Activated naive CD4-positive, alpha-beta T cell treated with Interleukin-2 at 50 U/mL for 16 hours (primary cell): ENCODE data around the gene FUBP1.
"Not testable (repeated sequence)": the region's sequence is repeated elsewhere in the genome, so short reads cannot be mapped to it uniquely, and the experiment has no call there.

Experiments
- DNase-seq: peaks from one replicate; pipeline ENCODE4 v3.0.0-alpha.2; 2020

FUBP1 gene

GRCh38 chr1:77940921-77941570 lies 37.8 kb downstream of the FUBP1 start:
- DNase-seq: no peak

DNA sequence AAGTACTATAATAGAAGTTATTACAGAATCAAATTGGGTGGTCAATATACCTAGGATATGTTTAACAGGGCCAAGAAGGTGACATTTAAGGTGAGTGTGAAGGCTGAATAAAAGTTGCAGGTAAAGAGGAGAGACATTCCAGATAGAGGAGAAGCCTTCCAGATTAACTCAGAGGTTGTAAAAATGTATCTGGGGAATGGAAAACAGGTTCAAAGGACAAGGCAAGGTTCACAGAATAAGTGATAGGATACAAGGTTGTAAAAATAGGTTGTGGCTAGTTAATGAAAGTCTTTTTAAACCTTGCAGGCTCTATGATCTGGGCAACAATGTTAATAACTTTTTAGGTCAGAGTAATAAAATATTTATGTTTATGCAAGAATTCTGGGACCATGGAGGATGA lies 40.2 kb downstream of the FUBP1 start:
- DNase-seq: no peak

DNA sequence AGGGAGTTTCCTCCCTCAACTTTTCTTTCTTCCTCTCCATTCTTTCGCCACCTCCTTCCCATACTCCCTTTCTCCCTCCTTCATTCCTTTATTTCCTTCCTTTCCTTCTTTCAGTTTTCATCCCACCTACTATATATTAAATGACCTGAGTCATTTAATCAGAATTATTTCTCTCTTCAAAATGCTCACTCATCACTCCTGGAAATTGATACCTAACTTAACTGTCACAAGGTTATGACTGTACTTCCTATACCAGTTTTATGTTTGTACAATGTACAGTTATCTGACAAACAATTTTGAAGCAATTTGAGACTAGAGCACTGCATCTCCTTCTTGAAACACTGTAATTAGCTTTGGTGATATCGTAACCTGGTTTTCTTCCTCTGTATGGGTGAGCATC lies 49.1 kb downstream of the FUBP1 start:
- DNase-seq: no peak

- DNase-seq: no peak
Observed at GRCh38 chr1:77927414-77927813, 51.5 kb downstream of the FUBP1 start.

DNA sequence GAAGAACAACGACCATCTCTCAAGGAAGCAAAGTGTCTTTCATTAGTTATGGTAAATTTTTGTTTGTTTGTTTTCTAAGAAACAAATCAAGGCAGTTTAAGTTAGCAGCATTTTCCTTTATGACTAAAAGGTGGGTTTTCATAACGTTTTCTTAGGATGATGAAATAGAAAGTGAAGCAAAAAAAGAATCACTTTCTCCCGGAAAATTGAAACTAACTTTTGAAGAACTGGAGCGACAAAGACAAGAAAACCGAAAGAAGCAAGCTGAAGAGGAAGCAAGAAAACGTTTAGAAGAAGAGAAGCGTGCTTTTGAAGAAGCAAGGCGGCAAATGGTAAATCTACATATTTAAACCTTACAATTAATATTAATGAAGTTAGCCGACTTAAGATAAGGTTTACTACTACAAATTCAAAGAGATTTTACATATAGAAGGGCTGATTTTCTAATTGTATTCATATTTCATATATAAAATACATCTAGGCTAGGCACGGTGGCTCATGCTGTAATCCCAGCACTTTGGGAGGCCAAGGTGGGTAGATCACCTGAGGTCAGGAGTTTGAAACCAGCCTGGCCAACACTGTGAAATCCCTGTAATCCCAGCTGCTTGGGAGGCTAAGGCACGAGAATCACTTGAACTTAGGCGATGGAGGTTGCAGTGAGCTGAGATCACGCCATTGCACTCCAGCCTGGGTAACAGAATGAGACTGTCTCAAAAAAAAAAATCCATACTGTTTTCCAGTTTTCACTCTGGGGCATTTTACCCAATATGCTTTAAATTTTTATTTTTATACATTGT lies 52.1 kb downstream of the FUBP1 start:
- no peak for DNase-seq

DNA sequence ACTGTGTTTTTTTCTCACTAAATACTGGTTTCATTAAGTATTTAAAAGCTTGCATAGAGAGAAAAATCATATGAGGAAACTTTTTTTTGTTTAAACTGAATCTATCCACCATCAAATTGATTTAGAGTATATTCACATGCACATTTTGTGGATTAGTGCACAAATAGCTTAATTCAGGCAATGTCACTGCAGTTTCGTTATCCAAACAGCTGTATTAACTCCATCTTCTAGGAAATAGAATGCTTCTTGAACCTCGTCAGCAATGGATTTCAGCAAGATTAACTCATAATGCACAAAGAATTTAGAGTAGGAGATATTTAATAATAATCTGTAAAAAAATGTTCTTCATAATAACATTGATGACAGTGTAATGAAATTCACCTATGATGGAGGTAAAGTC lies 52.9 kb downstream of the FUBP1 start:
- DNase-seq: no peak

- no peak for DNase-seq
Observed at GRCh38 chr1:77925518-77925917, 53.4 kb downstream of the FUBP1 start.

DNA sequence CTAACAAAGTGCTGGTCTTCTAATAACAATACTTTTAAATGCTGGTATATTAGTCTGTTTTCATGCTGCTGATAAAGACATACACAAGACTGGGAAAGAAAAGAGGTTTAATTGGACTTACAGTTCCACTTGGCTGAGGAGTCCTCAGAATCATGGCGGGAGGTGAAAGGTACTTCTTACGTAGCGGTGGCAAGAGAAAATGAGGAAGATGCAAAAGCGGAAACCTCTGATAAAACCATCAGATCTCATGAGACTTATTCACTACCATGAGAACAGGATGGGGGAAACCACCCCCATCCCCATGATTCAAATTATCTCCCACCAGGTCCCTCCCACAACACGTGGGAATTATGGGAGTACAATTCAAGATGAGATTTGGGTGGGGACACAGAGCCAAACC lies 60.0 kb downstream of the FUBP1 start:
- not testable (repeated sequence) for DNase-seq

DNA sequence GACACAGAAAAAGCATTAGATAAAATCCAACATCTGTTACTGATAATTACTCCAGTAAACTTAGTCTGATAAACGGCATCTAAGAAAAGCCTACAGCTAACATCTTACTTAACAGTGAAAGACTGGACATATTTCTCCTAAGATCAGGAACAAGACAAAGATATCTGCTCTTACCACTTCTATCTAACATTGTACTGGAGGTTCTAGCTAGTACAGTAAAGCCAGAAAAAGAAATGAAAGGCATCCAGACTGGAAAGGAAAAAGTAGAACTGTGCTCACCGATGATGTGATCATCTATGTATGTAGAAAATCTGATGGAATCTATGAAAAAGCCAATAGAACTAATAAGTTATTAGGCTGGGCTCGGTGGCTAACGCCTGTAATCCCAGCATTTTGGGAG lies 68.8 kb downstream of the FUBP1 start:
- no peak for DNase-seq

DNA sequence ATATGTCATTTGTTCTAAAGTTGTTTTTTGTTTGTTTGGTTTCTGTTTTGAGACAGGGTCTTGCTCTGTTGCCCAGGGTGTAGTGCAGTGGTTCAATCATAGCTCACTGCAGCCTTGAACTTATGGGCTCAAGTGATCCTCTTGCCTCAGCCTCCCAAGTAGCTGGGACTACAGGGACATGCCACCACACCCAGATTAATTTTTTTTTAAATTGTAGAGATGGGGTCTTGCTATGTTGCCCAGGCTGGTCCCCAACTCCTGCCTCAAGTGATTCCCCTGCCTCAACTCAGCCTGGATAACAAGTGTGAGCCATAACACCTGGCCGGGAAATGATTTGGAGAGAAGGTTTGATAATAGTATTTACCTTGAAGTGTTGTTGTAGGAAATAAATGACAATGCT lies 72.2 kb downstream of the FUBP1 start:
- no peak for DNase-seq

- no peak for DNase-seq
Observed at GRCh38 chr1:77906019-77906545, 72.8 kb downstream of the FUBP1 start.

DNA sequence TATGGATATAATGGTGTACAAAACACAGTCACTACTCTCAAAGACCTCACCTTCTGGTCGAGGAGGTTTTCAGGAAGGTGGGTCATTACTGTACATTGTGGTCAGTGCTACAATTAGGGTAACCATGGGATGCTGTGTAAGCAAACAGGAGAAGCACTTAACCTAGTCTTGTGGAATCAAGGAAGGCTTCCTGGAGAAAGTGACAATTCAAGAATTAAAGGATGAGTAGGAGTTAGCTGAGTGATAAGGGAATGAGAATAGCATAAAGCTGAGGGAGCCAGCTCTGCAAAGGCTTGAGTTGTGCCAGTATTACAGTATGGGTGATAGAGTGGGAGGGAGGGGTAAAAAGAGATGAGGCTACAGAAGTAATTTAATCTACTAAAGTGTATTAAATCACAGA lies 73.3 kb downstream of the FUBP1 start:
- DNase-seq: no peak

- no peak for DNase-seq
Observed at GRCh38 chr1:77900687-77901293, 78.1 kb downstream of the FUBP1 start.

GRCh38 chr1:77899647-77900320 lies 79.1 kb downstream of the FUBP1 start:
- no peak for DNase-seq
